Activated CD4-positive, alpha-beta T cell treated with anti-CD3 and anti-CD28 coated beads, Interleukin-2, amount 10 ng/mL, durations not matched to agents 7 days and 5 days (primary cell): ENCODE data around the gene MBD2. TPM values are rescaled to one million over a fixed set of nuclear protein-coding genes. Genes with fewer than 3 reads are reported as not detected.
A peak's percentile ranks its signal among the peaks of the same experiment; 100 is the strongest.
"Not testable (repeated sequence)": the region's sequence is repeated elsewhere in the genome, so short reads cannot be mapped to it uniquely, and the experiment has no call there.

Source experiments
- CTCF ChIA-PET: fragments of 350-600 bp; sonication (Branson Sonifier 250); formaldehyde crosslinking; loops from one replicate; lab custom pipeline; 2021; ENCODE audit warnings: antibody characterized with exemption; lab: Charles Lee
- POLR2A ChIA-PET: fragments of 350-600 bp; sonication (Branson Sonifier 250); formaldehyde crosslinking; loops from one replicate; lab custom pipeline; 2021; ENCODE audit warnings: antibody characterized with exemption; lab: Charles Lee
- DNase-seq: peaks from one replicate; pipeline ENCODE4 v3.0.0-alpha.2; 2020
- H3K27ac Mint-ChIP-seq: one replicate; pipeline ENCODE4 v1.8.0; 2021; ENCODE audit warnings: mild to moderate bottlenecking, moderate library complexity, mixed read lengths
- H3K27me3 Mint-ChIP-seq: one replicate; pipeline ENCODE4 v1.8.0; 2021; ENCODE audit warnings: mixed read lengths
- H3K36me3 Mint-ChIP-seq: one replicate; pipeline ENCODE4 v1.8.0; 2021; ENCODE audit warnings: low read depth, mixed read lengths
- H3K4me1 Mint-ChIP-seq: one replicate; pipeline ENCODE4 v1.8.0; 2021; ENCODE audit warnings: mixed read lengths
- H3K4me3 Mint-ChIP-seq: one replicate; pipeline ENCODE4 v1.8.0; 2021; ENCODE audit warnings: mild to moderate bottlenecking, moderate library complexity, mixed read lengths
- H3K9me3 Mint-ChIP-seq: one replicate; pipeline ENCODE4 v1.8.0; 2021; ENCODE audit warnings: mixed read lengths
- total RNA-seq, 2 experiments: library from RNA; stranded (reverse); gene quantifications; one replicate each; pipeline ENCODE4 v1.2.3, GENCODE V29; 2021

Gene MBD2, protein sequence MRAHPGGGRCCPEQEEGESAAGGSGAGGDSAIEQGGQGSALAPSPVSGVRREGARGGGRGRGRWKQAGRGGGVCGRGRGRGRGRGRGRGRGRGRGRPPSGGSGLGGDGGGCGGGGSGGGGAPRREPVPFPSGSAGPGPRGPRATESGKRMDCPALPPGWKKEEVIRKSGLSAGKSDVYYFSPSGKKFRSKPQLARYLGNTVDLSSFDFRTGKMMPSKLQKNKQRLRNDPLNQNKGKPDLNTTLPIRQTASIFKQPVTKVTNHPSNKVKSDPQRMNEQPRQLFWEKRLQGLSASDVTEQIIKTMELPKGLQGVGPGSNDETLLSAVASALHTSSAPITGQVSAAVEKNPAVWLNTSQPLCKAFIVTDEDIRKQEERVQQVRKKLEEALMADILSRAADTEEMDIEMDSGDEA
- total RNA-seq: 100 to 1,000 TPM; 103 to 105 TPM

- DNase-seq: peak; percentile 91
- ChIA-PET POLR2A (no interaction called here), CTCF (interaction anchor here (0.6 to 1.7 kb wide), 2 partner anchors 14 to 40 kb away, joined by 3 to 4 read pairs; no protein-coding TSS in a partner anchor)
- Mint-ChIP-seq H3K27me3 (no peaks in the 10 kb centered on the region), H3K36me3 (peaks cover 19% of the 10 kb centered on the region), H3K9me3 (no peaks in the 10 kb centered on the region), H3K4me3 (peak within 1 kb of the TSS; percentile 94), H3K27ac (peak within 1 kb of the TSS; percentile 97), H3K4me1 (peaks cover 40% of the 10 kb centered on the region)
Measured at GRCh38 chr18:54224379-54225014, at the start of gene MBD2. Gene MBD2, minus strand, starts transcription at chr18:54224669. Its CDS starts 110 bp downstream, at chr18:54224559.

DNA sequence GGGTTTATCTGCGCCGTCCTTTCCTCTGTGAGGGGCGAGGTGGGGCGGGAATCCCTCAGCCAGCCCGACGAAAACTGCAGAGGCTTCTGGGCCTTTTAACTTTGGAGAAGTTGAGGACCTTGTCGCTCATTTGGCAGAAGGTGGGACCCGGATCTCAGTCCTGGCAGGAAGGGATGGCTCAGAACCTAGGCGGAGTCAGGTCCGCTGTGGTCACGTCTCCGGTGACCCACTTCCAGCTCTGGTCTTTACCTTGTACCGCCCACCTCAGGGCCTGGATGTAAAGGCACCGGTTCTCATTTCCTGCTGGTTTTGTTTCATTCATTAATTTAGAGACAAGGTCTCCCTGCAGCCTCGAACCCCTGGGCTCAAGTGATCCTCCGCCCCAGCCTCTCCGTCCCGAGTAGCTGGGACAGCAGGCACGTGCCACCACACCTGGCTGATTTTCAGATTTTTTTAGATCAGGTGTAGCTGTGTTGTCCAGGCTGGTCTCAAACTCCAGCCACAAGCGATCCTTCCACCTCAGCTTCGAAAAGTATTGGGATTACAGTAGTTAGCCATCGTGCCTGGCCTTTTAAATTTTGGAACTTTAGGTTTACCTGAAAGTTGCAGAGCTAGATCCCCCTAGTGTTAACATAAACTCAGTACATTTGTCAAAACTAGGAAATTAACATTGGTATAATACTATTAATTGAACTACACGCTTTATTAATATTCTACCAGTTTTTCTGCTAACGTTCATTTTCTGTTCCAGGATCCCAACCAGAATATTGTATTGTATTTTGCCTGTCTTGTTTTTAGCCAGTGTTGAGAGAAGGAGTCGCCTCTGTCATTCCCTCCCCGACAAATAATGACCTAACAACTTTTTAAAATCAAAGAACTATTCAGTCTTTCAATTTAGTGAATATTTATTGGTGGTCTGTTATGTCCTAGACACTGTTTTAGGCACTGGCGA lies 45.7 kb upstream of the MBD2 start:
- Mint-ChIP-seq H3K36me3 (no peaks in the 10 kb centered on the region), H3K4me1 (peaks cover 39% of the 10 kb centered on the region), H3K9me3 (no peaks in the 10 kb centered on the region), H3K27ac (peak overlapping the region; percentile 98), H3K27me3 (no peaks in the 10 kb centered on the region), H3K4me3 (peak overlapping the region; percentile 83)
- peak; percentile 63 for DNase-seq
- ChIA-PET CTCF (interaction anchor here (0.7 to 3.4 kb wide), 15 partner anchors 10 to 140 kb away, joined by 3 to 11 read pairs (median 5); partner anchors contain the start of genes C18orf54 and STARD6), POLR2A (interaction anchor here (0.9 to 1.7 kb wide), 2 partner anchors 47 to 87 kb away, joined by 4 to 5 read pairs; partner anchors contain the start of genes C18orf54 and STARD6)

- ChIA-PET POLR2A (interaction anchor here (0.7 kb wide), 1 partner anchor 45 kb away, joined by 3 read pairs; no protein-coding TSS in a partner anchor), CTCF (interaction anchor here (1.2 to 3.4 kb wide), 4 partner anchors 15 to 89 kb away, joined by 3 to 10 read pairs (median 6); partner anchors contain the start of genes C18orf54 and STARD6)
- Mint-ChIP-seq H3K36me3 (no peaks in the 10 kb centered on the region), H3K4me3 (peak overlapping the region; percentile 83), H3K9me3 (no peaks in the 10 kb centered on the region), H3K27me3 (no peaks in the 10 kb centered on the region), H3K27ac (peak overlapping the region; percentile 98), H3K4me1 (peaks cover 53% of the 10 kb centered on the region)
- no peak for DNase-seq
Measured at GRCh38 chr18:54268751-54269150, 44.3 kb upstream of the MBD2 start.

- ChIA-PET CTCF (interaction anchor here (0.6 to 3.4 kb wide), 6 partner anchors 16 to 163 kb away, joined by 3 to 10 read pairs (median 3); no protein-coding TSS in a partner anchor), POLR2A (interaction anchor here (0.6 kb wide), 1 partner anchor 32 kb away, joined by 3 read pairs; no protein-coding TSS in a partner anchor)
- H3K27me3 Mint-ChIP-seq: no peaks in the 10 kb centered on the region
- peaks cover 57% of the 10 kb centered on the region for H3K4me1 Mint-ChIP-seq
- H3K27ac Mint-ChIP-seq: no peak overlapping the region
- no peak overlapping the region for H3K4me3 Mint-ChIP-seq
- H3K36me3 Mint-ChIP-seq: no peaks in the 10 kb centered on the region
- H3K9me3 Mint-ChIP-seq: no peaks in the 10 kb centered on the region
- DNase-seq: no peak
Measured at GRCh38 chr18:54267701-54268100, 43.2 kb upstream of the MBD2 start.

- ChIA-PET CTCF (interaction anchor here (0.6 to 0.7 kb wide), 3 partner anchors 41 to 101 kb away, joined by 3 to 7 read pairs (median 4); partner anchors contain the start of genes C18orf54 and STARD6), POLR2A (interaction anchor here (0.6 kb wide), 1 partner anchor 90 kb away, joined by 4 read pairs; no protein-coding TSS in a partner anchor)
- DNase-seq: no peak
- Mint-ChIP-seq H3K27me3 (no peaks in the 10 kb centered on the region), H3K36me3 (peaks cover 1% of the 10 kb centered on the region), H3K4me1 (peaks cover 52% of the 10 kb centered on the region), H3K4me3 (peak overlapping the region; percentile 31), H3K27ac (peak overlapping the region; percentile 88), H3K9me3 (no peaks in the 10 kb centered on the region)
Measured at GRCh38 chr18:54263904-54264336, 39.5 kb upstream of the MBD2 start.

GRCh38 chr18:54261894-54262293 lies 37.4 kb upstream of the MBD2 start:
- Mint-ChIP-seq H3K4me1 (peaks cover 46% of the 10 kb centered on the region), H3K27ac (peak overlapping the region; percentile 60), H3K4me3 (no peak overlapping the region), H3K27me3 (no peaks in the 10 kb centered on the region), H3K36me3 (peaks cover 1% of the 10 kb centered on the region), H3K9me3 (no peaks in the 10 kb centered on the region)
- ChIA-PET POLR2A (no interaction called here), CTCF (no interaction called here)
- DNase-seq: no peak

GRCh38 chr18:54260396-54261072 lies 36.1 kb upstream of the MBD2 start:
- CTCF ChIA-PET: interaction anchor here (1.1 kb wide), 1 partner anchor 9 kb away, joined by 3 read pairs; no protein-coding TSS in a partner anchor
- Mint-ChIP-seq H3K4me3 (no peak overlapping the region), H3K36me3 (peaks cover 1% of the 10 kb centered on the region), H3K27ac (peak overlapping the region; percentile 31), H3K27me3 (no peaks in the 10 kb centered on the region), H3K4me1 (peaks cover 41% of the 10 kb centered on the region), H3K9me3 (no peaks in the 10 kb centered on the region)
- POLR2A ChIA-PET: no interaction called here
- no peak for DNase-seq

GRCh38 chr18:54257818-54258217 lies 33.3 kb upstream of the MBD2 start:
- CTCF ChIA-PET: interaction anchor here (1.2 kb wide), 1 partner anchor 25 kb away, joined by 3 read pairs; no protein-coding TSS in a partner anchor
- H3K4me3 Mint-ChIP-seq, H3K27me3 Mint-ChIP-seq, POLR2A ChIA-PET, H3K36me3 Mint-ChIP-seq, DNase-seq, H3K9me3 Mint-ChIP-seq, H3K27ac Mint-ChIP-seq: not testable (repeated sequence)
- peaks cover 20% of the 10 kb centered on the region for H3K4me1 Mint-ChIP-seq

DNA sequence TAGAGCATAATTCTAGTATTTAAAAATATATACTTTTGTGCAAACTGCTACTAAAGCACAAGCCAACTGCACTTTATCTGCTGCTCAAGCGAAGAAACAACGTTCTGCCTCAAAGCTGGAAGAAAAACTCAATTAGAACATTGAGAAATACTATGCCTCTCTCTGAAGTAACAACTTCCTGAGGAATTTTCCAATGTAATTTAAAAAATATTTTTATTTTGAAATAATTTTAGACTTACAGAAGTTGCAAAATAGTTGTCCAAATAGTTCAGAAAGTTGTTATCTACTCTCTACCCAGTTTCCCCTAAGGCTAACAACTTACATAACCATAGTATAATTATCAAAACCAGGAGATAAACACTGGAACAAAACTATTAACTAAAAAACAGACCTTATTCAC lies 32.5 kb upstream of the MBD2 start:
- H3K27me3 Mint-ChIP-seq: peaks cover 7% of the 10 kb centered on the region
- no peak for DNase-seq
- POLR2A ChIA-PET: no interaction called here

GRCh38 chr18:54255141-54255540 lies 30.7 kb upstream of the MBD2 start:
- CTCF ChIA-PET: interaction anchor here (1.5 kb wide), 1 partner anchor 17 kb away, joined by 3 read pairs; no protein-coding TSS in a partner anchor

More for the DNA sequence above, 32.5 kb upstream of the MBD2 start:
- H3K4me3 Mint-ChIP-seq: no peak overlapping the region
- peaks cover 14% of the 10 kb centered on the region for H3K4me1 Mint-ChIP-seq
- CTCF ChIA-PET: interaction anchor here (1.2 kb wide), 1 partner anchor 24 kb away, joined by 3 read pairs; no protein-coding TSS in a partner anchor
- H3K36me3 Mint-ChIP-seq: peaks cover 1% of the 10 kb centered on the region
- no peaks in the 10 kb centered on the region for H3K9me3 Mint-ChIP-seq
- H3K27ac Mint-ChIP-seq: no peak overlapping the region

DNA sequence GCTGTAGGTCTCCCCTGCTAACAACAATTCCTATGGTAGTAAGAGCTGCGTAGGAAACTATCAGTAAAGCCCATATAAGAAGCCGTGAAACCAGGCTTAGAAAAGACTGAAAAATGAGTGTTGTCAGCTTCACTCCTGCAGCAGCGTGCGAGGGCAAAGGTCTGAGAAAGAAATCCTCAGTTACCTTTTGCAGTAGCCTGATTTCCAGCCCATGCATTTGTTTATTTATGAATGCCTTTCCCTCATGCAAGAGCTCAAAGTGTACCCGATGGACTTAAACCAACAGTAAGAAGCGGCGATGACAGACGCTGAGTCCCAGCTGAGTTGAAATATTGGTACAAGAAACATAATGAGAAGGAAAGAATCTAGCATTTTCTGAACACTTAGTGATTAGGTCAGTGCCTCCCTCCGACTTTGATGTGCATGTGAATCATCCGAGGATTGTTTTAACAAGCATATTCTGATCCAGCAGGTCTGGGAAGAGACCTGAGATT lies 29.8 kb upstream of the MBD2 start:
- peaks cover 6% of the 10 kb centered on the region for H3K4me1 Mint-ChIP-seq
- CTCF ChIA-PET: interaction anchor here (1.5 kb wide), 1 partner anchor 17 kb away, joined by 3 read pairs; no protein-coding TSS in a partner anchor
- no peak overlapping the region for H3K4me3 Mint-ChIP-seq

More at GRCh38 chr18:54255141-54255540, 30.7 kb upstream of the MBD2 start:
- DNase-seq: no peak
- peaks cover 1% of the 10 kb centered on the region for H3K36me3 Mint-ChIP-seq
- H3K4me3 Mint-ChIP-seq: no peak overlapping the region
- no peaks in the 10 kb centered on the region for H3K9me3 Mint-ChIP-seq
- peaks cover 7% of the 10 kb centered on the region for H3K4me1 Mint-ChIP-seq
- peaks cover 7% of the 10 kb centered on the region for H3K27me3 Mint-ChIP-seq
- POLR2A ChIA-PET: no interaction called here
- no peak overlapping the region for H3K27ac Mint-ChIP-seq

More for the DNA sequence above, 29.8 kb upstream of the MBD2 start:
- Mint-ChIP-seq H3K27me3 (peaks cover 7% of the 10 kb centered on the region), H3K9me3 (no peaks in the 10 kb centered on the region), H3K27ac (no peak overlapping the region), H3K36me3 (peaks cover 1% of the 10 kb centered on the region)
- POLR2A ChIA-PET: no interaction called here
- no peak for DNase-seq
